Upper lobe of left lung (tissue), 4 donors: ENCODE measurements around the gene INCENP.

ENCODE experiments used
- CTCF ChIP-seq, 6 experiments: fragments of 450-650 bp in 4 of 6; fragments of 200-600 bp in 2 of 6; sonication (generic) in 2 of 6; IDR thresholded peaks; one replicate each; pipeline ENCODE4 v1.5.1; 2016 to 2019; ENCODE audit warnings: antibody characterized with exemption in 6 of 6
- POLR2A ChIP-seq, 4 donors: fragments of 450-650 bp; IDR thresholded peaks; one replicate each; pipeline ENCODE4 v1.5.1; 2016 to 2017; ENCODE audit warnings: antibody characterized with exemption in 4 of 4, mild to moderate bottlenecking in 2 of 4

- TF ChIP-seq CTCF (IDR thresholded peaks at IDR 0.05): no peak
- no peak for TF ChIP-seq POLR2A (IDR thresholded peaks at IDR 0.05)
Observed at GRCh38 chr11:62130283-62131169, 6.7 kb downstream of the INCENP start.
